Activated naive CD4-positive, alpha-beta T cell (primary cell): ENCODE results near the gene GMIP.
"Not testable (repeated sequence)": the region's sequence is repeated elsewhere in the genome, so short reads cannot be mapped to it uniquely, and the experiment has no call there.

Experiments used
- DNase-seq, 4 experiments: peaks; one replicate each; lab custom pipeline; 2025; lab: John Stamatoyannopoulos, UW

The GMIP gene

GRCh38 chr19:19643158-19644053 is at the start of gene GMIP:
GMIP (minus strand) TSS chr19:19643657; CDS start chr19:19643529, 128 bp downstream.
- DNase-seq: peak; percentile 61 to 87 (median 75)

- DNase-seq: no peak
These were observed 48.2 kb upstream of the GMIP start for GRCh38 chr19:19691683-19692082.

- not testable (repeated sequence) for DNase-seq
These were observed 45.6 kb upstream of the GMIP start for GRCh38 chr19:19689023-19689422.

- no peak for DNase-seq
These were observed 43.6 kb upstream of the GMIP start for GRCh38 chr19:19687090-19687489.

- no peak for DNase-seq
These were observed 43.1 kb upstream of the GMIP start for GRCh38 chr19:19686580-19686979.

GRCh38 chr19:19686119-19686518 is 42.7 kb upstream of the GMIP start:
- not testable (repeated sequence) for DNase-seq

- no peak for DNase-seq
These were observed 36.0 kb upstream of the GMIP start for GRCh38 chr19:19679176-19680073.

GRCh38 chr19:19677579-19677978 is 34.1 kb upstream of the GMIP start:
- DNase-seq: no peak

- no peak for DNase-seq
These were observed 30.9 kb upstream of the GMIP start for GRCh38 chr19:19674315-19674714.

- no peak for DNase-seq
These were observed 29.4 kb upstream of the GMIP start for GRCh38 chr19:19672816-19673215.

- no peak for DNase-seq
These were observed 26.7 kb upstream of the GMIP start for GRCh38 chr19:19670070-19670551.

GRCh38 chr19:19668230-19669012 is 25.0 kb upstream of the GMIP start, which contains the start of gene ZNF101:
ZNF101 (plus strand) TSS chr19:19668839; CDS start chr19:19668964, 125 bp downstream.
- peak; percentile 75 to 93 (median 87) for DNase-seq

GRCh38 chr19:19665420-19665948 is 22.0 kb upstream of the GMIP start:
- not testable (repeated sequence) for DNase-seq

GRCh38 chr19:19663256-19664120 is 20.0 kb upstream of the GMIP start, which contains the start of gene ATP13A1:
ATP13A1 (minus strand) TSS chr19:19663676; CDS start chr19:19663666, 10 bp downstream.
- peak; percentile 93 to 97 (median 96) for DNase-seq

GRCh38 chr19:19662871-19663255 is 19.4 kb upstream of the GMIP start:
- no peak for DNase-seq

- DNase-seq: no peak
These were observed 18.9 kb upstream of the GMIP start for GRCh38 chr19:19662344-19662743.

- no peak for DNase-seq
These were observed 18.3 kb upstream of the GMIP start for GRCh38 chr19:19661675-19662251.

GRCh38 chr19:19661141-19661674 is 17.8 kb upstream of the GMIP start:
- DNase-seq: no peak

GRCh38 chr19:19659646-19660245 is 16.3 kb upstream of the GMIP start:
- no peak for DNase-seq
